ELR (cell line): ENCODE measurements around the gene FAM78B.
A peak's percentile ranks its signal among the peaks of the same experiment; 100 is the strongest.

Source experiments
- DNase-seq: peaks from one replicate; pipeline ENCODE4 v3.0.0-alpha.2; 2015; ENCODE audit warnings: low read depth

Gene FAM78B

GRCh38 chr1:166117776-166118175 lies 49.0 kb downstream of the FAM78B start:
- no peak for DNase-seq

DNA sequence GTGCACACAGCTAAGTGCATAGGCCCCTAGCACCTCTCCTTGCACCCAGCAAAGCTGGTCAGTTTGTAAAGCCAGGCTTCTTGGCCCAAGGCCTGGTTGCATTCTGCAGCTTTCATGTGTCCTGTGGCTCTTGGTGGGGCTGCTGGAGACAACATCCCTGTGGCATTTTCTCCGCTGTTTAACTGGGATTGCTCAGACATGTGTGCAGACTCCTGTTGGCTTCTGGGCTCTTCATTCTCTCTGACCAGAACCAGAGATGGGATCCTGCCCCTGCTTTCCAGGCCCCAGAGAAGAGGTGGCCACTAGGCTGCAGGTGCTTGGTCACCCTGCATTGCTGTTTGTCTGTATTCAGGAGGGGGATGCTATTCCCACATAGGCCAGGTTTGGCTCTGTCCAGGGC lies 50.8 kb downstream of the FAM78B start:
- no peak for DNase-seq

DNA sequence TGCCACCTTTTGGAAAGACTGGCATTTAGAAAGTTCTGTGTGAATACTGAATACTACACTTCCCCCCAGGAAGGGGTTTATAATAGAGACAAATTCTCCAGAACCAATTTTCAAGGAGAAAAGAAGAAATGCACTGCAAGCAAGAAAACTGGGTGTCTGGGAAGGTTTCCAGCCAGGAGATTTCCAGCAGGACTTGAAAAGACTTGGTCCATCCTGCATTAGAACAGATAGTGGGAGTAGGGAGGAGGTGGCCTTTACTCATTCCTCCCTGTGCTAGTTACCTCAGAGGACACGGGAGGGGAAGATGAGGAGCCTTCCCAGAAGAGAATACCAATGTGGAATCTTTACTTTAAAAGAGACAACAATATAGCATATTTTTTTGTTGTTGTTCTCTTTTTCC lies 52.4 kb downstream of the FAM78B start:
- no peak for DNase-seq

- DNase-seq = no peak
These were observed 53.2 kb downstream of the FAM78B start for GRCh38 chr1:166113630-166114029.

DNA sequence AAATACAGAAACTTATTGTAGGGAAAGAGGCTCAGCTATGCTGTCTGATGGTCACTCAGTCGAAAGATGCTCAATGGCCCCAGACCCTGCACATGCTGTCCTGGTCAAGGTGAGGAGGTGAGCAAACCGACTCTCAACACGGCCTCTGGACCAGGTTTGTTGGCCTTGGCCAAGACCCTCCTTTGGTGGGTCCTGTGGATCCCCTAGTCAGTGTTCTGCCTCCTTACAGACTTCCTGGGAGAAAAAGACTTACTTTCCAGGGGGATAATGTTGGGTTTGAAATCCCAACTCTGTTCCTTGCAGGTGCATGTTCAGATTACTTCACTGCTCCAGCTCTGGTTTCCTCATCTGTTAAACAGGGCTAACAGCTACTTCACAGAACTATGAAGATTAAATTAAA lies 53.8 kb downstream of the FAM78B start:
- DNase-seq = no peak

DNA sequence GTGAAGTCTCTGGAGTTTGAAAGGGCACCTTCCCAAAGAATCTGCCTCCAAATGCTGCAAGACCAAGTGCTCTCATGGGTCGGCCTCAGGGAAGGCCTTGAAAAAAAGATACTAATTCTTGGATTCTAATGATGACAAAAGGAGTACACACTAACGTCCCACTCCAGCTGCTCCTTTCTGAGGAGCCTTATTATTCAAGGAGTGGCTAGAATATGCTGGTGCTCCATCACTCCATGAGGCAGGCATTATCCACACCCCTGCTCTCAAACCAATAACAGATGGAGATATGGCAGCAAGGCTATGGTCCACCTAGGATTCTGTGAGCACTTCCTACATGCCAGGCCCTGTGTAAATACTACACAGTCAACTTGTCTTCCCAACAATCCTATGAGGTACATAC lies 54.4 kb downstream of the FAM78B start:
- no peak for DNase-seq

DNA sequence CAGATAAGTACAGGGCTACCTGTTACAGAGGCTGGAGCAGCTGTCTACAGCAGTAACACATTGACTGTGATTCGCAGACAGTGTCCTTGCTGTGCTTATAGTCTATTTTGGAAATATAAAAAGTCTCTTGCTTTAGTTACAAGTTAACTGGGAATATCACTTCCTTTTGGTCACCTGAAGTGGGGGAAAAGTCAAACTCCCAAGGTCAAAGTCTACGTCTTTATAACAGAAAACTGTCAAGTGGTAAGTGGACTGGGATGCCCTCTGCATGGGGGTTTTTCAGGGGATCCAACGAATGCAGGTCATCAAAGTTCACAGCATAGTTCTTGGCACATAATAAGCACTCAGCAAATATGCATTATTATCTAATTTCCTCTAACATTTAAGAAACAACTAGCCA lies 55.4 kb downstream of the FAM78B start:
- DNase-seq = no peak

DNA sequence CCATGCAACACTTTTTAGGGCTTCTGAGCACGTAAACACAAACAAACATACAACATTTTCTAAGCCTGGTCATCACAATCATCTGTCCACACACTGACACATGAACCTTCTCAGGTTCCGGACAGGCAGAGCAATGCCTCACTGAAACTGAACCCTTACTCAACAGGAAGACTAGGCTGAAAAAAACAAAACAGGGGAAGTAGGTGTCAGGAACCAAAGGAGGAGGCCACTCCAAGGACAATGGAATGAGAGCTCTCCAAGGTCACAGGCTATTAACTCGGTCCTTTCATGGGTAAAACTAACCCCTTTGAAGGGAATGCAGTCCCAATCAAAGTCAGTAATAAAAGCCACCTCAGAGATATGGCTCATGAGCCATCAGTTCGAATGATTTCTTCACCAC lies 76.6 kb downstream of the FAM78B start:
- DNase-seq = no peak

DNA sequence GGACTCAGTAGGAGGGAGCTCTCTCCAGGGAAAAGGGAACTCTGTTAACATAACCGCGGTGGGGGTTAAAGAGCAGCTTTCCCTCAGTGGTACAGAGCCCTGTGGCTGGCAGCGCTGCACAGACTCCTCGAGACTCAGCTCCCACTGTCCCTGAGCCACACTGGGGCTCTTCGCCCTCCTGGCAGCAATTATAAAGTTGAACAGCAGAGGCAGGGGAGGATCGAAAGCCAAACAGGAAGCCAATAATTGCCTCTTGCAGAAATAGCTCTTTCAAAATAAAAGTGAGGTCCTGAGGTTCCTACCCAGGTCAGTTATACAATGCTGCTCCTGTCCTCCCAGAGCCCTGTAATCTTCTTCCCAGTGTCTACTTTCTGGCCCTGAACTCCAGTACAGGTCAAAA lies 77.0 kb downstream of the FAM78B start:
- no peak for DNase-seq

GRCh38 chr1:166088572-166088955 lies 78.2 kb downstream of the FAM78B start:
- no peak for DNase-seq

GRCh38 chr1:166087734-166088571 lies 78.8 kb downstream of the FAM78B start:
- DNase-seq = no peak

DNA sequence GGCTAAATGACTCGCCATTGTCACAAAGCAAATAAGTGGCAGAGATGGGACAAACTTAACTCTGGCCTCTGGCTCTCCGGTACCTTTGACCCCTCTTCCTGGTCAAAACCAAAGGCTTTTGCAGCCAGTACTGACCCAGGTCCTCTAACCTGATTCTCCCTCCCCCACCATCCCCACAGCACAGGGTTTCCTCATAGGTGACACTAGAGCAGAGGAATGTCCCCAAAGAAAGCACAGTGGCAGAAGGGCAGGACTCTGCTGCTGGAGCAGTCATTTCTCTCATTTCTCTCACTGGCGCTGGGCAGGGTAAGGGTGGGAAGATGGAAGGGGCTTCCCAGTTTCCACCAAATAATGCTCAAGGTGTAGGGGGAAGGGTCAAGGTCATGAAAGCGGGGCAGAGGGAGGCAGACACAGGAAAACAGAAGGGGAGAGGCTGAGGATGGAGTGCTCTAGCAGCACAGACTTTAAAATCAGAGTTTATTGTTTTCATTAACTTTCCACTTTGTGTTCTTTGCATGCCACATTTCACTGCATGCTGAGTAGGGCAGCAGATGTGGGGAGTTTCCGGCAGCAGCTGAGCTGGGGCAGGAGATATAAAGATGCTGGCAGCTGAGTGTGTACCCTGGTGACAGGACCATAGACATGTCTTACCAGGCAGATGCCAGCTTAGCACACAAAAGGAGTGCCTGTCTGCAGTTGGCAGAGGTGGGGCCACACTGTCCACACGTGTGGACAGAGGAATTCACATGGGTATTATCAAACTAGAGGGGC lies 80.5 kb downstream of the FAM78B start:
- no peak for DNase-seq

DNA sequence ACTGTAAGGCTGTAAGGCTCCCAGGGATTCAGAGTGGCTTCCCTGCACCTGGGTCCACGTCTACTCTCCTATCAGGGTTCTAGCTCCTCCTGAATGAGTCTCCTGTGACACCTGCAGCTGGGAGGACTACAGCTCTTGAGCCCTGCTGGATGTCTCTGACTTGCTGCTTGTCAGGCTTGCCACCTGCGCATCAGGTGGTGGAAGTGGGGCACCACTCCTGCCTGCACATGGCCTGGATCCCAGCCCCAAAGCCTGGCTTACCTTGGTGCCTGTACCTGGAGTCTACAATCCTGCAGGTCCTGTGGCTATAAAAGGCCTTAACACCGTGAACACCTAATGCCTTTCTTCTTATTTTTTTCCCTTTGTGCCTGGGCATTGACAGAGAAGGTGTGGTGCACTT lies 82.2 kb downstream of the FAM78B start:
- no peak for DNase-seq

DNA sequence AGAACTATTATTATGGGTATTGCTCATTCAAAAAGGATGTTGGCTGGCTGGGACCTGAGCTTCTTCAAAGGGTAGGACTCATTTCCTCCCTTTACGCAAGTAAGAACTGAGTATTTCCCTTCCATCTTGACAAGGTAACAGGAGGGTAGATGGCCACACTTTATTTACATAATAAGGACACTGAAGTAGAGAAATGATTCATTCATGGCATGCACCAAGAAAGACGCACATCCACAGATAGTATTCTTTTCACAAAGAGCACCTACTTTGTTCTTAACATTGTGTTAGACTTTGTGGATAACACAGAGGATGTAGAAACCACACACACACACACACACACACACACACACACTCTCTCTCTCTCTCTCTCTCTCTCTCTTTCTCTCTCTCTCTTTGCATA lies 82.9 kb downstream of the FAM78B start:
- no peak for DNase-seq

DNA sequence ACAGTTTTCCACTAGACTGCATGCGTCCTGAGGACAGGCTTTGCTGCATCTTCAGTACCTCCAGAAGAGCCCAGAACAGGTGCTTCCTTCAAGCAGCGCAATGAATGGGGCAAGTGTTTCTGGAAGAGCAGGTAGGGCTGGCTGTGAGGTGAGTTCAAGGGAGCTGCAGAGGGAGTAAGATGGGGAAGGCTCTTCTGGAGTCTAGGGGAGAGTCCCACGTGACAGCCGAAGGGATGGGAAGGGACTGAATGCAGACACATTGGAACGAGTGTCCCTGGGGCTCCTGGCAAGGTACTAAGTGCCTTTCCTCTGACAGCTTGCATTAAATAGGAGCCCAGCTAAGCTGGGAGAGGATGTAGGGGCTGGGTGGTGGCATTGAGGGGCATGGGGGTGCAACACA lies 84.2 kb downstream of the FAM78B start:
- DNase-seq = no peak

DNA sequence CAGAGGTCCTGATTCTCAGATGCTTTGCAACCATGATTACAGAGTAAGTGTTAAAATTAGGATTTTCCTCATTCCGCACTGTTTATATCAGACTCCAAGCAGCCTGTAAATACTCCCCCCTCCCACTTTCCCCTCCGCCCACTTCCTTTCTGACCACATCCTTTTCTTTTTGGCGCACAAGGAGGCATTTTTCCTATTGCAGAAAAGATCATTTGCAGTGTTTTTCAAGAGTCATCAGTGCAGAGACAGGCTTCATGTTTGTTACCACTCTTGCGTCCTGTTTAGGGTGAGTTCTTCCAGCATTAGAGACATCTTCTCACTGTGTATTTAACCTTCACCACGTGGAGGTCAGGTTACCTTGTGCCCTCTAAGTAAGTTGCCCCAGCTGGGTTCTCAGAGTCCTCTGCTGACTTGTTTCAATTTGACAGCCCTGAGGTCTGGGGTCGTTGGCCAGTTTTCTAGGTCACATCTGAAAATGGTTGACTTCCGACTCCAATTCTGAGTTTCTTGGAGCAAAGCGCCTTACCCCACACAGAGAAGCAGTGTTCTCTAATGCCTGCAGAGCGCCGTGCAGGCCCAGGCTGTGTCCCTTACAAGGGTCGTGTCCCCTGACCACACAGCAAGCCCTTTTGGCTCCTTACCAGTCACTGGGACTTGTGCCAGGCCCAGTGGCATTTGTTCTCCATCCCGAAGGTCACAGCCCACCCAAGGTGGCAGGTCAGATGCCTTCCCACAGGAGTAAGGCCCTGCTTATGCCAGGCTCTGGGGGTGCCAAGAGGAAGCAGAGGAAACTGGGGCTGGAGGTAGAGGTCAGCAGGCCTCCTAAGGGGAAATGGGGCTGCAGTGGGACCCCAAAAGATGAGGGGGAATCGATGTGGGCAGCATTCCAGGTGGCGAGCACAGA lies 85.6 kb downstream of the FAM78B start:
- no peak for DNase-seq

DNA sequence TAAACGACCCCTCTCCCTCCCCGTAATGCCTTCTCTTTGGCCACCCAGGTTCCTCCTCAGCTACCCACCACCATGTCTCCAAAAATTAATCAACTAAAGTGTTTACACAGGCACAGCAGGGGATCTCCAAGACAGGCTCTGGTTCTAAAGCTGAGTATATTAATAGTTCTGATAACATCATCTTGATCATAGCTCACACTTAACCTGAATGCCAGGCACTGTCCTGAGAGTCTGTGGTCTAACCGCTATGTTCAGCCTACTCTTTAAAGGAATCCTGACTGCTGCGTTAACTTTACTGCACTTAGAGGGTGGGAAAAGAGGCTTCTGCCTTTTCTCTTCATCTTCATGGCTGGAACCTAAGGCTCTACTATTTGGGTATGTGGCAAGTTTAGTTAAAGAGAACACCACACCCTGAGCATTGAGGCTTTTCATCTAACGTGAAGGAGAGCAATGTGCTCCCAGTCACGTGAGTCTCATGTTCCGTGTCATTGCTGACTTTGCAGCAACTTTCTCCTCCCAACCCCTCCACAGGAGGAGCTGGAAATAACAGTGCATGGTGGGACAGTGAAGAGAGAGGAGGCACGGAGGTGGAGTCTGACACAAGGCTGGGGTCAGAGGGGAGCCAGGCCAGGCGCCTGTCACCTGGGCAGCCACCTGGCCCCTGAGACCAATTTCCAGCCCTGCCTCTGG lies 86.4 kb downstream of the FAM78B start:
- DNase-seq = no peak

DNA sequence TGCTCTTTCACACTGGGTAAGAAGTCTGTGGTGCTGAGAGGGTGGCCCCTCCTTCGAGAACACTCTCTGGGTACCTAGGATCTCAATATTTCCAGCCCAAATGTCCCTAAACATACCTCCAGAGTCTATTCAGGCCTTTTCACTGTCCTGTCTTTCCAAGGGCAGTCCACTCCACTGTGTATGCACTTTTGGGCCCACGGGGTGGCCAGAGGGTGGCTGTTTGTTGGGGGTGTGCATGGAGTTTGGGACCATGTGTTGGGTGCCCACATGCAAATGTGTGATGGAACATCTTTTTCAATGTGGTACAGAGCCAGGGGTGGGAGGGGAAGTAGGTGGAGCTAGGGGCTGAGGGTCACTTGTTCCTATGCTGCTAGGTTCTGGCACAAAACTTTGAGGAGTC lies 87.5 kb downstream of the FAM78B start:
- DNase-seq = no peak

- no peak for DNase-seq
These were observed 93.3 kb downstream of the FAM78B start for GRCh38 chr1:166073489-166073888.

GRCh38 chr1:166069390-166069789 lies 97.4 kb downstream of the FAM78B start:
- DNase-seq = peak; percentile 9

DNA sequence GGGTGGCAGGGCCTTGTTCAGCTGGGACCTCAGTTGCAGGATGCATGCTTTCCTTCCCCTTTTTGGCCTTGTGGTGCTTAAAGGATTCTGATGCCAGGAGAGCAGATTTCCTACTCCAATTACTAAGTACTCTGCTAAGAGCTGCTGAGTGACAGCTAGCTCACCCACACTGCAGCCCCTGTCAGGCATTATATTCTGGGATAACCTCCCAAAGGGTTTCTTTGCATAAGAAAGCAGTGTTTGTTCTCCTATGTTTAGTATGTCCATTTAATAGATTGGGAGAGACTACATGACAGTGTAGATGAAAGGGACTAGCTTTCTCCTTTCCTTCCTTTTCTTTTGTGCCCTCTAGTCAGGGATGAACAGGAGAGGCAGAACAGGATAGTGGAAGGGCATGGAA lies 100.7 kb downstream of the FAM78B start:
- DNase-seq = no peak

GRCh38 chr1:166064951-166065350 lies 101.8 kb downstream of the FAM78B start:
- no peak for DNase-seq
